Right lung (tissue), 10 donors: ENCODE data around the gene LGMN. TPM values are rescaled to one million over a fixed set of nuclear protein-coding genes. Genes with fewer than 3 reads are reported as not detected.
A peak's percentile ranks its signal among the peaks of the same experiment; 100 is the strongest.
"Not testable (repeated sequence)": the region's sequence is repeated elsewhere in the genome, so short reads cannot be mapped to it uniquely, and the experiment has no call there.

Experiments
- DNase-seq, 2 donors: peaks; one replicate each; pipeline ENCODE4 v3.0.0-alpha.2; 2013
- long read RNA-seq, 8 donors: transcript quantifications; one replicate each; lab custom pipeline, GENCODE V29; 2026
- polyA plus RNA-seq, 5 donors: library from polyadenylated mRNA; unstranded; fragments of 120-200 nt; gene quantifications; one replicate each; pipeline versions ENCODE4 v1.2.1 to v1.2.3, GENCODE V29; 2013; ENCODE audit warnings: inconsistent platforms in 1 of 5, low replicate concordance in 1 of 5; ENCODE audit not compliant: insufficient read length in 5 of 5, insufficient read depth in 1 of 5

The LGMN gene
- 100 to 1,000 TPM in 1 of 5 donors, 10 to 100 TPM in 4; 83.8 to 106 (median 91.0) TPM for polyA plus RNA-seq
- long read RNA-seq, donor 1, transcript LGMN-201 (14 exons, 2,055 nt) = major isoform, 22 of 28 reads
- long read RNA-seq, donor 1, partial matches to known transcripts = 0 of 28 reads
- long read RNA-seq, donor 1, other reads (novel, unspliced or antisense) = 0 of 28 reads
- long read RNA-seq, donor 2, transcript LGMN-201 (14 exons, 2,055 nt) = major isoform, 23 of 28 reads
- long read RNA-seq, donor 2, partial matches to known transcripts = 0 of 28 reads
- long read RNA-seq, donor 2, other reads (novel, unspliced or antisense) = 0 of 28 reads
- long read RNA-seq, donor 3, transcript LGMN-201 (14 exons, 2,055 nt) = major isoform, 12 of 50 reads
- long read RNA-seq, donor 3, partial matches to known transcripts = 34 of 50 reads
- long read RNA-seq, donor 3, other reads (novel, unspliced or antisense) = 0 of 50 reads
- long read RNA-seq, donor 4, transcript LGMN-201 (14 exons, 2,055 nt) = major isoform, 10 of 26 reads
- long read RNA-seq, donor 4, partial matches to known transcripts = 14 of 26 reads
- long read RNA-seq, donor 4, other reads (novel, unspliced or antisense) = 0 of 26 reads
- long read RNA-seq, donor 5, transcript LGMN-201 (14 exons, 2,055 nt) = major isoform, 16 of 22 reads
- long read RNA-seq, donor 5, partial matches to known transcripts = 0 of 22 reads
- long read RNA-seq, donor 5, other reads (novel, unspliced or antisense) = 0 of 22 reads
- long read RNA-seq, donor 6, transcript LGMN-201 (14 exons, 2,055 nt) = major isoform, 17 of 24 reads
- long read RNA-seq, donor 6, partial matches to known transcripts = 0 of 24 reads
- long read RNA-seq, donor 6, other reads (novel, unspliced or antisense) = 0 of 24 reads
- long read RNA-seq, donor 7, transcript LGMN-201 (14 exons, 2,055 nt) = major isoform, 11 of 16 reads
- long read RNA-seq, donor 7, partial matches to known transcripts = 0 of 16 reads
- long read RNA-seq, donor 7, other reads (novel, unspliced or antisense) = 0 of 16 reads
- long read RNA-seq, donor 8, transcript LGMN-201 (14 exons, 2,055 nt) = major isoform, 5 of 6 reads
- long read RNA-seq, donor 8, partial matches to known transcripts = 0 of 6 reads
- long read RNA-seq, donor 8, other reads (novel, unspliced or antisense) = 0 of 6 reads

DNA sequence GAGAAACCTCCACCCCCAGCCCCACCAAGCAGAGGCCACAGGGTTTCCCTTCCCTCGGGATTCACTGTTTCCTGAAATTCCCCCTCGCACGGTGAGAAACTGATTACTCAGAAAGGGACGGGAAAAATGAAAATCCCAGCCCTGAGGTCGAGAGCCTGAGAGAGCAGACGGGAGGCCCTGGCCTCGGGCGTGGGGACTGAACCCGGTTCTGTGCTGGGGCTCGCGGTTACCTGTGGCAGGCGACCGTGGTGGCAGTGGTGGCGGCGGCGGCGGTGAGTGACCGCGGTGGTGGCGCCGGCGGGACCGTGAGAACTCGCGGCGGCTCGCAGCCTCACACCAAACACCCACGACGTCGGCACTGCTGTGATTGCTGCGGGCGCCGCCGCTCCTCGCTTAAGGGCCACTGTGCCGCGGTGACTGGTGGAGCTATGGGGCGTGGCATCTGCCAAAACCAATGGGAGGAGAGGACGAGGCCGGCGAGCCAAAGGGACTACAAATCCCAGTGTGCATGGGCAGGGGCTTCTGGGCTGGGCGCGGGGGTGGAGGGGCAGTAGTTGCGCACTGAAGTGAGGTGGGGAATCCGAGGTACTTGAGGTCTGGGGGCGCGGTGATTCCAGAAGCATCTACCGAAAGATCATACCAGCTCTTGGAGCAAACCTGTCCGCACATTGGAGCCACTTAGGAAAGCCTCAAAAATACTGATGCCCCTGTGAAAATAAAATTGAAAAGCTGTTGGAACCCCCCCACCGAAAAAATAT, at the start of gene LGMN:
Gene LGMN, minus strand, starts transcription at position 369 of the 758 bp plus-strand sequence. CDS start 15,841 bp downstream, outside the sequence.
- peak; percentile 88 to 89 for DNase-seq

DNA sequence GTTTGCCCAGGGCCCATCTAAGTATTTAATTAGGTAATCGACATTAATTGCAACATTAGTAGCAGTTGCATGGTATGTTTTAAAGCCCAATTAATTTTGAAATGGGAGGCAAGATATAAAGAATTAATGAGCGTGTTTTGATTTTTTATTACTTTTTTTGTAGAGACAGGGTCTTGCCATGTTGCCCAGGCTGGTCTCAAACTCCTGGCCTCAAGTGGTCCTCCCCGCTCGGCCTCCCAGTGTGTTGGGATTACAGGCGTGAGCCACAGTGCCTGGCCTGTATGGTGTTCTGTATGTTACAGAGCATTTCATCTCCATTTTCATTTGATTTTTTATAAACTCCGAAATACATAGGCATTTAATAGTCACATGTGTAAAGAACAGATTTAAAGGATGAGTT, 46.5 kb upstream of the LGMN start:
- no peak for DNase-seq

DNA sequence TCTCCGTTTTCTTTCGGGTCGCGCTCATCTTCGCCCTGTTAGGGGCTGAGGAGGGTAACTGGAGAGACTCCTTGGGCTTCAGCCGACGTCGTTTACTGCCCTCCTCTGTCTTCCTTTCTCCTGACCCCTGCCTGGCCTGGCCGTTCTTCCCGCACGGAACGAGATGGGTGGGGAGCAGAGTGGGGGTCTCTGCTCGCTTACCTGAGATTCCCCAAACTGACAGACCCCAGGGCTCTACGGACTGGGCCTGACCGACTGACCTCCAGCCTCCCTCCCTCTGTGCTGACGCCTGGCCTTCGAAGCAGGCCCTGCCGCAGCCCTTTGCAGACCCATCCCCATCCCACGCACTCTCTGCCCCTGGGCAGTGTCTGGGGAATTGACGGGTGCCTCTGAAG, 46.1 kb upstream of the LGMN start:
- DNase-seq = peak in 1 of 2 donors; percentile 12

DNA sequence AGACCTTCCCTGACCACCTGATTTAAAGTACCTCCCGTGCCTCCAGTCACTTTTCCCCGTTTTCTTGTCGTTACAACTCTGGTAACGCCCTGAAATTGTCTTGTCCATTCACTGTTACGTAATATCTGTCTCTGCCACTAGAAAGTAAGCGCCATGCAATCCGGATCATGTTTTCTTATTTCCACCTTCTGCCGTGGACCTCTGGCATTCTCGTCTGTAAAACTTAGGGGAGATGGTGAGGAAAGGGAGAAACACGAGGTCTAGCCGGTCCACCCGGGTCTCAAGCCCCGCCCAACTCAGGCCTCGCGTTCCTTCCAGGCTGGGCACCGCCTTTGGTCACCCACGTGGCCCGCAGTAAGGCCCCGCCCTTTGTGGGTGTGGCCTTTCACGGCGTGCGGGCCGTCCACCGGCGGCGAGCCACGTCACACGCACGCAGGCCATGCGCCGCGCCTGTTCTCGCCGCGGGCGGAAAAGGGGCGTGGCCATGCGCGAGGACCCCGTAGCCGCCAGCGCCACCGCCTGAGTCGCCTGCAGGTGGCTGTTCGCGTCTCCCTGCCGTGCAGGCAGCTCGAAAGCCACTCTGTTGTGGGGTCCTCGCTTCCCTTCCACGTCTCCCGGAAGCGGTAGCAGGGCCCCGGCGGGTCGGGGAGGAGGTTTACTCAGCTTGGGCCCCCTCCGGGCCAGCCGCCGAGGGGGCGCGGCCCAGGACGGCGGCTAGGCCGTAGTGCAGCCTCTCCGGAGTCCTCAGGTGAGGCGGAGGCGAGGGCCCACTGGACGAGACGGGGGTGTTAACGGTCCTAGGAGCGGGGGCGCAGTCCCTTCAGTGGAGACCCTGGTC, 45.5 kb upstream of the LGMN start, which contains the start of gene GOLGA5:
Gene GOLGA5, plus strand, starts transcription at position 597 of the 838 bp plus-strand sequence. CDS start 3,133 bp downstream, outside the sequence.
- peak; percentile 98 for DNase-seq

DNA sequence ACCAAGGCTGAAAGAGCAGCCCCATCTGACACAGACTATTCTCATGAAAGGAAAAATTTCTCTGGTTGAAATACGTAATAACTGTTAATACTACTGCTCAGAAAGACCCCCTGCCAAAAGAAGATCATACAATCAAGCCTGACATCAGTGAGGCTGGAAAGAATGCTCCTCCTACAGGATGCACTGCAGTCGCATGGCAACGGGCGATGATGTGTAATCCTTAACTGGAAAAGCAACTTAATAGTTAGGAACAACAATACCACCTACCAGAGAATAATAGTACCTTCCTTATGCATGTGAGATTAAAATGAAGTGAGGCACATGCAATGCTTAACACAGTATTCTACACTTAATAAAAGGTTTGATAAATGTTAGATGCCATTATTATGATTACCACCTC, 44.5 kb upstream of the LGMN start:
- DNase-seq = no peak

DNA sequence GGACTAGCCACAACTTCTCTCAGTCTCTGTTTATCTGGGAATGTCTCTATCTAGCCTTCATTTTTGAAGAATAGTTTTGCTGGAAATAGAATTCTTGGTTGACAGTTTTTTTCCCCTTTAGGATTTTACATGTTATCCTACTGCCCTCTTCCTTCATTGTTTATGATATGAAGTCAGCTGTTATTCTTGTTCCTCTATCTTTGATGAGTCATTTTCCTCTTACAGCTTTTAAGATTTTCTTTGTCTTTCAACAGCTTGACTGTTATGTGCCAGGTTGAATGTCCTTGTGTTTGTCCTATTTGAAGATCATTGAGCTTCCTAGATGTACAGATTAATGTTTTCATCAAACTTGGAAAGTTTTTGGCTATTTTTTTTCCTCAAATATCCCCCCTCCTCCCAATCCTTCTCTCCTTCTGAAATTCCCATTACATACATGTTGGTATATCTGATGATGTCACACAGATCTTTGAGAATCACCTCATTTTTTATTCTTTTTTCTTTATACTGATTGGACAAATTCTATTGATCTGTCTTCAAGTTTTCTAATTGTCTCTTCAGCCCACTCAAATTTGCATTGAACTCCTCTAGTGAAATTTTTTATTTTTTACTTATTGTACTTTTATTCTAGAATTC, 41.1 kb upstream of the LGMN start:
- no peak for DNase-seq

DNA sequence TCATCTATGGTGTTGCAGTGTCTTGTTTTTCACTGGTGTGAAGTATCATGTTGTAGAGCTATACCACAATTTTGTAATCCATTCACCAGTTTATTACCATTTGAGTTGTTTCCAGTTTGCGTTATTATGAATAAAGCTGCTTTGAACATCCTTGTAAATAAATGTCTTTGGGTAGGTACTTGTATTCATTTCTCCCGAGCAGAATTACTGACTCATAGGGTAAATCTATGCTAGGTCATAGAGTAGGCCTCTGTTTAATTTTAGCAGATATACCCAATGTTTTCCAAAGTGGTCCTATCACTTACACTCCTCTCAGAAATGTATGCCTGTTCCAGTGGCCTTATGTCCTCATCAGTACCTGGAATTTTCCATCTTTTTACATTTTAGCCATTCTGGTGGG, 39.1 kb upstream of the LGMN start:
- no peak for DNase-seq

DNA sequence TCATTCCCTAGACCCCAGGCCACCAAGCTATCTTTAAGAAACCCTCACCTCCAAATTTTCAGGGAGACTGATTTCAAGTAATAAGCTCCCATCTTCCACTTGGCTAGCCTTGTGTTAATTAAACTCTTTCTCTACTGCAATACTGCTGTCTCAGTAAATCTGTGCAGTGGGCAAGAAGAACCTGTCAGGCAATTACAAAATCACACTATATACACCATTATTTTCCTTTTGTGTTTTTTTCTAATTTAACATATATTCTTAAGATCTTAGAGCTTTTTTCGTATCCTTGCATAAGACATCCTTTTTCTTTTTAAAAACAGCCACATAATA, 38.0 kb upstream of the LGMN start:
- DNase-seq = no peak

DNA sequence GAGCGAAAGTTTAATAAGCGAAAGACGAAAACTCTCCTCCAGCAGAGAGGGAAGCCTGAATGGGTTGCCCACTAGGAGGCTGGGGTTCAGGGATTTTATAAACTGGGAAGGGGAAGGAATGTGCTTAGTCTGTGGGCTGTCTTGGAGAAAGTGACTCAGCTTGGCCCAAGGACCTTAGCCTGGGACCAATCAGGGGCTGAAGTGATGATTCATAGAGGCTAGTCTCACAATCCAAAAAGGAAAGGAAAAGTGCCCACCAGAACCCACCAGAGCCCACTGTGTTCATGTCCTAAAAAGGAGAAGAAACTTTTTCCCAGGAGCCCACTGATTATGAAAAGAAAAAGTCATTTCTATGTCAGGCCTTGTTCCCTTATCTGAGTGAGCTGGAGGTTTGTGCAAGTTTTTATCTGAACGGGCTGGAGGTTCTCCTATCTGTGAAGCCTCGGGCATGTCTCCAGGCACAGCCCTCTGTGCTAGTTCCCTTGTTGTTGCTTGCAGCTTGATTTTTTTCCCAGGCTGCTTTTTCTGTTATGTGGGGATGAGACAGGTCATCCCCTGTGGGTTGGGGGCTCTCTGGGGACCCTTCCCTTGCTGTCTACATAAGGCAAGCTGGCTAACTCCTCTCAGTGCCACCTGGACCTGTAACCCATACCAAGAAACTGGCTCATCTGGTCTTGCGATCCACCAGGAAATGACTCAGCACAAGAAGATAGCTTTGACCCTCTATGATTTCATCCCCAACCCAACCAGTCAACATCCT, 37.4 kb upstream of the LGMN start:
- no peak for DNase-seq

DNA sequence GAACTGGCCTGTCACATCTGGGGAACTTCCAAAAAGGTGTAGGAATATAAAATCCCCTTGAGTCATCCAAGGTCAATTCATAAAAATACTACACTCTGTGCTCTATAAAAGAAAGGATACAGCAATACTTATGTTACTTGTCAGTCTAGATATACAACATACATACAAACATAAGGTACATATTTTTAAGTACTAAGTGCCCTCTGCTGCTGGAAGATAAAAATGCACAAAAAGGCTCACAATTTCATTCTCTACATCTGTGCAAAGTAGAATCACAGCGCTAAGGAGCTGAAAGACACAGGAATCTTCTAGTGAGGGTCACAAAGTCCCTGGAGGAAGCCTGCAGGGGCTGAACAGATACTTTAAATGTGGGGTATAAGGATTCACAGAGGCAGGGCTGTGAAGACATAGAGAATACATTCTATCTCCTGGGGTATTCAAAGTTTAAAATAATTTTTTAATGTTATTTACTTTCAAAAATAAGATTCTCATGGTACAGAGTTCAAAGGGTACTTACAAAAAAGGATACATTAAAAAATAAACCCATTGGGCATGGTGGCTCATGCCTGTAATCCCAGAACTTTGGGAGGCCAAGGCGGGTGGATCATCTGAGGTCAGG, 35.5 kb upstream of the LGMN start:
- peak; percentile 31 to 50 for DNase-seq

DNA sequence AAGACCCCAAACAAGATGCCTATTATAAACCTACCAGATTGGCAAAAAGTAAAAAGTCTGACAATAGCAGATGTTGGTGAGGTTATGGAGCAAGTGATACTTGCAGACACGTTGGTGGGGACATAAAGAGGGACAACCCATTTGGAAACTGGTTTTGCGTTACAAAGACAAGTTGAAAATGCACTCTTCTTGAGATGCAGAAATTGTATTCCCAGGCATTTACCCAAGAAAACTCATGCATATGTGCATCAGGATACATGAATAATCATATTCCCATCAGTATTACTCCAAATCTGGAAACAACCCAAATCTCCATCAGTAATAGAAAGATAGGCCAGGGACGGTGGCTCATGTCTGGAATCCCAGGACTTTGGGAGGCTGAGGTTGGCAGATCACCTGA, 32.9 kb upstream of the LGMN start:
- no peak for DNase-seq

DNA sequence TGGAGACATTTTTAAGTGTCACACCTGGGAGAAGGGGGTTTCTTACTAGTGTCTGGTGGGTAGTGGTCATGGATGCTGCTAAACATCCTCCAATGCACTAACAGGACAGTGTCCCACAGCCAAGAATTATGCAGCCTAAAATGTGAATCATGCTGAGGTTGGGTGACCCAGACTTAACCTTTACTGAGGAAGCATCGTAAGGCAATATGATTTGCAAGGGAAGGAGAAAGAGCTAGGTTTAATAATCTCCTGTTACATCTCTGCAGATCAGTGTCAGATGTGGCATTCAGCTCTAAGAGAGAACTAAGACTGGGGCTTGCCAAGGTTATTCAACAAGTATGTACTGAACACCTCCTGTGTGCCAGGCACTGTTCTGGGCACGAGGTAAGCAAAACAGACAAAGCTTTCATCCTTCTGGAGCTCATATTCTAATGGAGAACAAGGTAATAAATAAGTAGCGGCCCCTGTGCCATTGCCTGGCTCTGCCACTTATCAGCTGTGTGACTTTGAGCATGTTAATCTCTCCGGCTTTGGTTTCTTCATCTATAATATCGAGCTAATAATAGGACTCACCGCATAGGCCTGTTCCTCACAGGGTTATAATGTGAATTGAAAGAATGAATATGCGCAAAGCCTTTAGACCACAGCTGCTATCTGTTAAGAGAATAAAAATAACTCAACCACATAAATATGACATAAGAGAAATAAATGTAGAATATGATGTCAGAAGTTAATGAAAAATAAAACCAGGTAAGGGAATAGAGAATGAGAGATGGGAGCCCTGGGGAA, 32.2 kb upstream of the LGMN start:
- no peak for DNase-seq

DNA sequence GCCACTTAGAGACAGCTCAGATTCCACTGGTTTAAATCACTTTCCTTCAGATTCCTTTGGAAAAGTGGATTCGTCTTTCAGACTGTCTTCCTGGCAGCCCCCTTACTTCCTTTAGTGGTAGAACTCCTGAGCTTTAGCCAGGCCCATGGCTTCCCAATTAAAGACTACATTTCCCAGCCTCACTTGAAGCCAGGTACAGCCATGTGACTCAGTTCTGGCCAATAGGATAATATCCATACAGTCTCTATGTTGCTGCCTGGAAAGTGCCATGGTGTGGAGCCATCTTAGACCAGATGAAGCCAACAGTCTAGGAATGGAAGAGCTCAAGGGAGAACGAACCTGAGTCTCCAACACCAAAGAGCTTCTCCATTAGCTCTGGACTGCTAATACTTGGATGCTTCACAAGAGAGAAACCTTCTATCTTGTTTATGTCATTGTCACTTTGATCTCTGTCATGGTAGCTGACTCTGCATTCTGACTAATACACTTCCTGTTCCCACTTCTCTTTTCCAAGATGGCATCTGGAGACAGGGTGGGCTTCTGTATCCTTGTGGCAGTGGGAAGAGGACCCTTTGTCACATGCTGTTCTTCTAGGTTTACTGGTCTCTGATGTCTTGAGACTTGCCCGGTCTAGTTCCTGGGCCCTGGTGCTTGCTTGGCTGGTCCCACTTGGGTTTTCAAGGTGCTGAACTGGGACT, 30.6 kb upstream of the LGMN start:
- not testable (repeated sequence) for DNase-seq

DNA sequence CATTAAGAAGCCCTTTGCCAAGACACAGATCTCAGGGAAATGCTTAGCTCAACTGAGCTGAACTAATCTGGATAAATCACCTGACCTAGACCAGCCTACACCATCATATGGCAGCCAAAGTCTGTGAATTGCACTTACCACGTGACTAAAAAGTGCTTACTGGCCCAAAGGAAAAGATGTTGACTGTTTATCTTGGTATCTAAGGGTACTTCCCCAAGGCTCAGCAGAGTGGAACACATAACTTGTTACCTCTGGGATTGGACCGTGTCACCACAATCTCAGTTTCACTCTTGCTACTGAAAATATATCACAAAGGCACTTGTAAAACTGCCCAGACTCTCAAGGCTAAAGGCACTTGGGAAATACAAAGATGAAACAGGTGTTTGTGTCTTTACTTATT, 26.9 kb upstream of the LGMN start:
- DNase-seq = not testable (repeated sequence)

DNA sequence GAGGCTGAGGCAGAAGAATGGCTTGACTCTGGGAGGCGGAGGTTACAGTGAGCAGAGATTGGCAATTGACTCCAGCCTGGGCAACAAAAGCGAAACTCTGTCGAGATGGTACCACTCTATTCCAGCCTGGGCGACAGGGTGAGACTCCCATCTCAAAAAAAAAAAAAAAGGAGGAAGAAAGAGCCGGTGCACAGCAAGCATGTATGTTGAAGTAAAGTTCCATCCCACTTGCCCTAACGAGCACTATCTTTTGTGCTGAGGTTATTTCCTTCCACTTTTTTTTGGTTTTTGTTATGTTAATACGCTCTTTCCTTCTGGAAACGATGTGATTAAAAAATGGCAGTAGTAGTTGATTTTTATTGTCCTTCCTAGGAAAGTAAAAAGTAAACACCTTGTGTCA, 26.1 kb upstream of the LGMN start:
- DNase-seq = no peak

DNA sequence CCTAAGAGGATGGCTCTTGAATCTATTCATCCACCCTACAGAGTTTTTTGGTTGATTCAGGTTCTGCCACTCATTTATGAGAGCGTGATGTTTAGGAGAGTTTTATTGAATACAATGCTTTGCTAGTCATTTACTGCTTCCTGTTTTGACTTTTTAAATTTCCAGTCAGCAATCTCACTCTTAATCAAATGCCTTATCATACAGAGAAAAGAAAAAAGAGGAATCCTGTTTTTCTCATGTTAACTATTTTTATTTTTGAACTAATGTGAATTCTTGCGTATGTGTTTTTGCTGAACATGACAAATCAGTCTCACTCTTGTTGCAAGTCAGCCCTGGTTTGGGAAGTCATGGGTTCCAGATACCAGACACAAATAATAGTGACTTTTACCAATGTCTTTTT, 22.1 kb upstream of the LGMN start:
- no peak for DNase-seq

DNA sequence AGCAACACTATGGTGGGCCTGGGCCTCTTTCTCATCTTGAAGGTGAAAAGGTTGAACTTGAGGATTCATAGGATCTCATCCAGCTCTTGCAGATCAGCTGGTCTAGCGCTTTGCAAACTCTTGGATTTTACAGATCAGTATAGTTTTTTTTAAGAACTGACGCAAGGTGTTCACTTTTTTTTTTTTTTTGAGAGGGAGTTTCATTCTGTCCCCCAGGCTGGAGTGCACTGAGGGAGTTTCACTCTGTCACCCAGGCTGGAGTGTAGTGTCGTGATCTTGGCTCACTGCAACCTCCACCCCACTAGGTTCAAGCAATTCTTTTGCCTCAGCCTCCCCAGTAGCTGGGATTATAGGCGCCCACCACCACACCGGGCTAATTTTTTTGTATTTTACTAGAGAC, 20.4 kb upstream of the LGMN start:
- DNase-seq = no peak
